Osteocyte (in vitro differentiated cells): Measurements from ENCODE around the gene CPA4. TPM values are rescaled to one million over a fixed set of nuclear protein-coding genes. Genes with fewer than 3 reads are reported as not detected.
A peak's percentile ranks its signal among the peaks of the same experiment; 100 is the strongest.

Source experiments
- DNase-seq: peaks from one replicate; pipeline ENCODE4 v3.0.0; 2021; ENCODE audit warnings: mixed read lengths; ENCODE audit not compliant: unreplicated experiment; ENCODE audit errors: extremely low spot score
- H3K27ac Mint-ChIP-seq: one replicate; pipeline ENCODE4 v1.8.0; 2021; ENCODE audit warnings: mild to moderate bottlenecking, mixed read lengths; ENCODE audit not compliant: unreplicated experiment
- H3K27me3 Mint-ChIP-seq: one replicate; pipeline ENCODE4 v1.8.0; 2021; ENCODE audit warnings: mixed read lengths; ENCODE audit not compliant: unreplicated experiment
- H3K36me3 Mint-ChIP-seq: one replicate; pipeline ENCODE4 v1.8.0; 2021; ENCODE audit warnings: mixed read lengths; ENCODE audit not compliant: unreplicated experiment
- H3K4me1 Mint-ChIP-seq: one replicate; pipeline ENCODE4 v1.8.0; 2021; ENCODE audit warnings: mixed read lengths; ENCODE audit not compliant: unreplicated experiment
- H3K4me3 Mint-ChIP-seq: one replicate; pipeline ENCODE4 v1.8.0; 2021; ENCODE audit warnings: mild to moderate bottlenecking, moderate library complexity, mixed read lengths; ENCODE audit not compliant: unreplicated experiment
- H3K9me3 Mint-ChIP-seq: one replicate; pipeline ENCODE4 v1.8.0; 2021; ENCODE audit warnings: mixed read lengths; ENCODE audit not compliant: unreplicated experiment
- CTCF ChIP-seq: fragments of 200-600 bp; sonication (generic); IDR thresholded peaks from 2 replicates; pipeline ENCODE4 v1.5.0; 2021; ENCODE audit warnings: antibody characterized with exemption, mild to moderate bottlenecking, moderate library complexity
- total RNA-seq: library from RNA; stranded (reverse); gene quantifications from 2 replicates; pipeline ENCODE4 v1.2.1, GENCODE V29; 2021

CPA4 gene
- total RNA-seq, 1 donor from 2014 or later, result 23.6 TPM

GRCh38 chr7:130273081-130273932 is 19.7 kb upstream of the CPA4 start:
- no peak for DNase-seq
- TF ChIP-seq CTCF, result no peak
- Mint-ChIP-seq H3K9me3 (no peaks in the 10 kb centered on the region), H3K27ac (peak overlapping the region; percentile 83), H3K4me1 (peaks cover 66% of the 10 kb centered on the region), H3K4me3 (peak overlapping the region; percentile 56), H3K36me3 (no peaks in the 10 kb centered on the region), H3K27me3 (no peaks in the 10 kb centered on the region)

GRCh38 chr7:130273933-130274255 is 19.1 kb upstream of the CPA4 start:
- peaks cover 71% of the 10 kb centered on the region for H3K4me1 Mint-ChIP-seq

GRCh38 chr7:130274296-130274695 is 18.7 kb upstream of the CPA4 start:
- Mint-ChIP-seq H3K27me3 (no peaks in the 10 kb centered on the region), H3K4me1 (peaks cover 75% of the 10 kb centered on the region), H3K27ac (peak overlapping the region; percentile 13), H3K9me3 (no peaks in the 10 kb centered on the region), H3K4me3 (peak overlapping the region; percentile 44), H3K36me3 (no peaks in the 10 kb centered on the region)
- TF ChIP-seq CTCF, result no peak
- no peak for DNase-seq

More at GRCh38 chr7:130273933-130274255, 19.1 kb upstream of the CPA4 start:
- Mint-ChIP-seq H3K9me3 (no peaks in the 10 kb centered on the region), H3K36me3 (no peaks in the 10 kb centered on the region), H3K27me3 (no peaks in the 10 kb centered on the region), H3K27ac (peak overlapping the region; percentile 23), H3K4me3 (peak overlapping the region; percentile 44)
- DNase-seq, result no peak
- TF ChIP-seq CTCF, result no peak

GRCh38 chr7:130274983-130275591 is 17.9 kb upstream of the CPA4 start:
- no peak for TF ChIP-seq CTCF
- Mint-ChIP-seq H3K36me3 (no peaks in the 10 kb centered on the region), H3K4me1 (peaks cover 80% of the 10 kb centered on the region), H3K4me3 (no peak overlapping the region), H3K27me3 (no peaks in the 10 kb centered on the region), H3K27ac (no peak overlapping the region), H3K9me3 (no peaks in the 10 kb centered on the region)
- no peak for DNase-seq

- no peak for DNase-seq
- H3K27ac Mint-ChIP-seq, result peak overlapping the region; percentile 0
- peaks cover 80% of the 10 kb centered on the region for H3K4me1 Mint-ChIP-seq
- H3K4me3 Mint-ChIP-seq, result no peak overlapping the region
- no peaks in the 10 kb centered on the region for H3K36me3 Mint-ChIP-seq
- no peak for TF ChIP-seq CTCF
- H3K27me3 Mint-ChIP-seq, result no peaks in the 10 kb centered on the region
- no peaks in the 10 kb centered on the region for H3K9me3 Mint-ChIP-seq
Measured at GRCh38 chr7:130275826-130276297, 17.1 kb upstream of the CPA4 start.
